ENCODE data around the gene ARF1.

ARF1 gene

GRCh38 chr1:228042508-228042907 is 40.0 kb upstream of the ARF1 start:
- no peak for TF ChIP-seq USF1 (IDR thresholded peaks at IDR 0.05)
- TF ChIP-seq TEAD4 (IDR thresholded peaks at IDR 0.05), result no peak
- TF ChIP-seq MAX (IDR thresholded peaks at IDR 0.05), result no peak
- no peak for TF ChIP-seq TAF1 (IDR thresholded peaks at IDR 0.05; ENCODE audit: low read depth)
- TF ChIP-seq RAD21 (IDR thresholded peaks at IDR 0.05; ENCODE audit: low read depth), result no peak
- no peak for TF ChIP-seq FOXM1 (IDR thresholded peaks at IDR 0.05; ENCODE audit: borderline replicate concordance, low read depth)
- TF ChIP-seq CEBPB (IDR thresholded peaks at IDR 0.05), result no peak
- no peak for TF ChIP-seq EGR1 (IDR thresholded peaks at IDR 0.05)
- TF ChIP-seq YY1 (IDR thresholded peaks at IDR 0.05; ENCODE audit: low read depth), result no peak
- TF ChIP-seq NFIC (IDR thresholded peaks at IDR 0.05), result no peak
- TF ChIP-seq CREB1 (IDR thresholded peaks at IDR 0.05; ENCODE audit: low read depth), result no peak
- no peak for TF ChIP-seq TCF12 (IDR thresholded peaks at IDR 0.05; ENCODE audit: low read depth)

GRCh38 chr1:228043281-228043848 is 39.1 kb upstream of the ARF1 start:
- TF ChIP-seq ZBTB7A (IDR thresholded peaks at IDR 0.05; ENCODE audit: low read depth) (no peak), TCF12 (IDR thresholded peaks at IDR 0.05; ENCODE audit: low read depth) (no peak), CEBPB (IDR thresholded peaks at IDR 0.05) (no peak), YY1 (IDR thresholded peaks at IDR 0.05; ENCODE audit: low read depth) (no peak), RAD21 (IDR thresholded peaks at IDR 0.05; ENCODE audit: low read depth) (no peak), USF1 (IDR thresholded peaks at IDR 0.05) (no peak), NFIC (IDR thresholded peaks at IDR 0.05) (no peak), TAF1 (IDR thresholded peaks at IDR 0.05; ENCODE audit: low read depth) (no peak), REST (IDR thresholded peaks at IDR 0.05; ENCODE audit: low read depth) (no peak), EP300 (IDR thresholded peaks at IDR 0.05; ENCODE audit: borderline replicate concordance) (no peak), CREB1 (IDR thresholded peaks at IDR 0.05; ENCODE audit: low read depth) (no peak), TEAD4 (IDR thresholded peaks at IDR 0.05) (no peak), FOXM1 (IDR thresholded peaks at IDR 0.05; ENCODE audit: borderline replicate concordance, low read depth) (no peak), EGR1 (IDR thresholded peaks at IDR 0.05) (no peak), MAX (IDR thresholded peaks at IDR 0.05) (no peak)

- TF ChIP-seq FOXM1 (IDR thresholded peaks at IDR 0.05; ENCODE audit: borderline replicate concordance, low read depth), result no peak
- no peak for TF ChIP-seq CREB1 (IDR thresholded peaks at IDR 0.05; ENCODE audit: low read depth)
- TF ChIP-seq USF1 (IDR thresholded peaks at IDR 0.05), result no peak
- no peak for TF ChIP-seq TEAD4 (IDR thresholded peaks at IDR 0.05)
- TF ChIP-seq EGR1 (IDR thresholded peaks at IDR 0.05), result no peak
- TF ChIP-seq REST (IDR thresholded peaks at IDR 0.05; ENCODE audit: low read depth), result no peak
- no peak for TF ChIP-seq CEBPB (IDR thresholded peaks at IDR 0.05)
- no peak for TF ChIP-seq NFIC (IDR thresholded peaks at IDR 0.05)
- no peak for TF ChIP-seq ZBTB7A (IDR thresholded peaks at IDR 0.05; ENCODE audit: low read depth)
- no peak for TF ChIP-seq YY1 (IDR thresholded peaks at IDR 0.05; ENCODE audit: low read depth)
- TF ChIP-seq MAX (IDR thresholded peaks at IDR 0.05), result no peak
These were observed 37.5 kb upstream of the ARF1 start for GRCh38 chr1:228044961-228045360.

- TF ChIP-seq ZBTB7A (IDR thresholded peaks at IDR 0.05; ENCODE audit: low read depth), result no peak
- no peak for TF ChIP-seq MAX (IDR thresholded peaks at IDR 0.05)
- TF ChIP-seq EGR1 (IDR thresholded peaks at IDR 0.05), result no peak
- TF ChIP-seq EP300 (IDR thresholded peaks at IDR 0.05; ENCODE audit: borderline replicate concordance), result no peak
- no peak for TF ChIP-seq YY1 (IDR thresholded peaks at IDR 0.05; ENCODE audit: low read depth)
- no peak for TF ChIP-seq CREB1 (IDR thresholded peaks at IDR 0.05; ENCODE audit: low read depth)
- no peak for TF ChIP-seq NFIC (IDR thresholded peaks at IDR 0.05)
- TF ChIP-seq TCF12 (IDR thresholded peaks at IDR 0.05; ENCODE audit: low read depth), result no peak
- TF ChIP-seq TEAD4 (IDR thresholded peaks at IDR 0.05), result no peak
- no peak for TF ChIP-seq CEBPB (IDR thresholded peaks at IDR 0.05)
- no peak for TF ChIP-seq TAF1 (IDR thresholded peaks at IDR 0.05; ENCODE audit: low read depth)
These were observed 37.1 kb upstream of the ARF1 start for GRCh38 chr1:228045405-228045804.

GRCh38 chr1:228045871-228046270 is 36.6 kb upstream of the ARF1 start:
- no peak for TF ChIP-seq USF1 (IDR thresholded peaks at IDR 0.05)
- 0 out of 2 replicates have a peak, but pooled peaks have one; percentile 13 for TF ChIP-seq NFIC (IDR thresholded peaks at IDR 0.05)
- TF ChIP-seq TEAD4 (IDR thresholded peaks at IDR 0.05), result no peak
- peak; percentile 52; the same call in 1 of the 2 replicates for TF ChIP-seq TCF12 (IDR thresholded peaks at IDR 0.05; ENCODE audit: low read depth)

Measured in Ishikawa (cell line).